DND-41 (cell line): ENCODE data around the gene FXR2.

Experiments used
- EZH2 ChIP-seq: IDR thresholded peaks from 3 replicates; pipeline ENCODE4 v1.6.1; 2012; ENCODE audit warnings: borderline replicate concordance, low read depth, mild to moderate bottlenecking, moderate library complexity, low read length, inconsistent platforms; ENCODE audit not compliant: severe bottlenecking
- TF ChIP-seq, protein P1 (sequence below): IDR thresholded peaks from 2 replicates; pipeline ENCODE4 v1.5.1; 2012; ENCODE audit warnings: borderline replicate concordance, low read length, moderate library complexity, mild to moderate bottlenecking; ENCODE audit not compliant: poor library complexity, severe bottlenecking; ENCODE audit errors: extremely low read depth

DNA sequence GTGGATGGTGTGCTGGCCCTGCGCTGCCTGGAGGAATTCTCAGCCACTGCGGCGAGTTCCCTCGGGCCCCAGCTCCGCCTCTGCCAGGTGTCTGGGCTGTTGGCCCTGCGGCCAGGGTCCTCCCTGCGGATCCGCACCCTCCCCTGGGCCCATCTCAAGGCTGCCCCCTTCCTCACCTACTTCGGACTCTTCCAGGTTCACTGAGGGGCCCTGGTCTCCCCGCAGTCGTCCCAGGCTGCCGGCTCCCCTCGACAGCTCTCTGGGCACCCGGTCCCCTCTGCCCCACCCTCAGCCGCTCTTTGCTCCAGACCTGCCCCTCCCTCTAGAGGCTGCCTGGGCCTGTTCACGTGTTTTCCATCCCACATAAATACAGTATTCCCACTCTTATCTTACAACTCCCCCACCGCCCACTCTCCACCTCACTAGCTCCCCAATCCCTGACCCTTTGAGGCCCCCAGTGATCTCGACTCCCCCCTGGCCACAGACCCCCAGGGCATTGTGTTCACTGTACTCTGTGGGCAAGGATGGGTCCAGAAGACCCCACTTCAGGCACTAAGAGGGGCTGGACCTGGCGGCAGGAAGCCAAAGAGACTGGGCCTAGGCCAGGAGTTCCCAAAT is 57.4 kb downstream of the FXR2 start:
- TF ChIP-seq, protein P1, sequence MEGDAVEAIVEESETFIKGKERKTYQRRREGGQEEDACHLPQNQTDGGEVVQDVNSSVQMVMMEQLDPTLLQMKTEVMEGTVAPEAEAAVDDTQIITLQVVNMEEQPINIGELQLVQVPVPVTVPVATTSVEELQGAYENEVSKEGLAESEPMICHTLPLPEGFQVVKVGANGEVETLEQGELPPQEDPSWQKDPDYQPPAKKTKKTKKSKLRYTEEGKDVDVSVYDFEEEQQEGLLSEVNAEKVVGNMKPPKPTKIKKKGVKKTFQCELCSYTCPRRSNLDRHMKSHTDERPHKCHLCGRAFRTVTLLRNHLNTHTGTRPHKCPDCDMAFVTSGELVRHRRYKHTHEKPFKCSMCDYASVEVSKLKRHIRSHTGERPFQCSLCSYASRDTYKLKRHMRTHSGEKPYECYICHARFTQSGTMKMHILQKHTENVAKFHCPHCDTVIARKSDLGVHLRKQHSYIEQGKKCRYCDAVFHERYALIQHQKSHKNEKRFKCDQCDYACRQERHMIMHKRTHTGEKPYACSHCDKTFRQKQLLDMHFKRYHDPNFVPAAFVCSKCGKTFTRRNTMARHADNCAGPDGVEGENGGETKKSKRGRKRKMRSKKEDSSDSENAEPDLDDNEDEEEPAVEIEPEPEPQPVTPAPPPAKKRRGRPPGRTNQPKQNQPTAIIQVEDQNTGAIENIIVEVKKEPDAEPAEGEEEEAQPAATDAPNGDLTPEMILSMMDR = no peak
- no peak for TF ChIP-seq EZH2
